GM21737 (cell line): ENCODE results near the gene GOLGA5.
"Not testable (repeated sequence)": the region's sequence is repeated elsewhere in the genome, so short reads cannot be mapped to it uniquely, and the experiment has no call there.

ENCODE experiments used
- ATAC-seq: cut with Tn5 transposase; IDR thresholded peaks from one replicate; pipeline ENCODE4 v1.9.1; 2021; ENCODE audit warnings: mild to moderate bottlenecking, moderate library complexity; ENCODE audit not compliant: unreplicated experiment

GOLGA5 gene, protein sequence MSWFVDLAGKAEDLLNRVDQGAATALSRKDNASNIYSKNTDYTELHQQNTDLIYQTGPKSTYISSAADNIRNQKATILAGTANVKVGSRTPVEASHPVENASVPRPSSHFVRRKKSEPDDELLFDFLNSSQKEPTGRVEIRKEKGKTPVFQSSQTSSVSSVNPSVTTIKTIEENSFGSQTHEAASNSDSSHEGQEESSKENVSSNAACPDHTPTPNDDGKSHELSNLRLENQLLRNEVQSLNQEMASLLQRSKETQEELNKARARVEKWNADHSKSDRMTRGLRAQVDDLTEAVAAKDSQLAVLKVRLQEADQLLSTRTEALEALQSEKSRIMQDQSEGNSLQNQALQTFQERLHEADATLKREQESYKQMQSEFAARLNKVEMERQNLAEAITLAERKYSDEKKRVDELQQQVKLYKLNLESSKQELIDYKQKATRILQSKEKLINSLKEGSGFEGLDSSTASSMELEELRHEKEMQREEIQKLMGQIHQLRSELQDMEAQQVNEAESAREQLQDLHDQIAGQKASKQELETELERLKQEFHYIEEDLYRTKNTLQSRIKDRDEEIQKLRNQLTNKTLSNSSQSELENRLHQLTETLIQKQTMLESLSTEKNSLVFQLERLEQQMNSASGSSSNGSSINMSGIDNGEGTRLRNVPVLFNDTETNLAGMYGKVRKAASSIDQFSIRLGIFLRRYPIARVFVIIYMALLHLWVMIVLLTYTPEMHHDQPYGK

DNA sequence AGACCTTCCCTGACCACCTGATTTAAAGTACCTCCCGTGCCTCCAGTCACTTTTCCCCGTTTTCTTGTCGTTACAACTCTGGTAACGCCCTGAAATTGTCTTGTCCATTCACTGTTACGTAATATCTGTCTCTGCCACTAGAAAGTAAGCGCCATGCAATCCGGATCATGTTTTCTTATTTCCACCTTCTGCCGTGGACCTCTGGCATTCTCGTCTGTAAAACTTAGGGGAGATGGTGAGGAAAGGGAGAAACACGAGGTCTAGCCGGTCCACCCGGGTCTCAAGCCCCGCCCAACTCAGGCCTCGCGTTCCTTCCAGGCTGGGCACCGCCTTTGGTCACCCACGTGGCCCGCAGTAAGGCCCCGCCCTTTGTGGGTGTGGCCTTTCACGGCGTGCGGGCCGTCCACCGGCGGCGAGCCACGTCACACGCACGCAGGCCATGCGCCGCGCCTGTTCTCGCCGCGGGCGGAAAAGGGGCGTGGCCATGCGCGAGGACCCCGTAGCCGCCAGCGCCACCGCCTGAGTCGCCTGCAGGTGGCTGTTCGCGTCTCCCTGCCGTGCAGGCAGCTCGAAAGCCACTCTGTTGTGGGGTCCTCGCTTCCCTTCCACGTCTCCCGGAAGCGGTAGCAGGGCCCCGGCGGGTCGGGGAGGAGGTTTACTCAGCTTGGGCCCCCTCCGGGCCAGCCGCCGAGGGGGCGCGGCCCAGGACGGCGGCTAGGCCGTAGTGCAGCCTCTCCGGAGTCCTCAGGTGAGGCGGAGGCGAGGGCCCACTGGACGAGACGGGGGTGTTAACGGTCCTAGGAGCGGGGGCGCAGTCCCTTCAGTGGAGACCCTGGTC lies at the start of gene GOLGA5:
Gene GOLGA5, plus strand, starts transcription at position 597 of the 838 bp plus-strand sequence. CDS start 3,133 bp downstream, outside the sequence.
- ATAC-seq = peak; percentile 94

DNA sequence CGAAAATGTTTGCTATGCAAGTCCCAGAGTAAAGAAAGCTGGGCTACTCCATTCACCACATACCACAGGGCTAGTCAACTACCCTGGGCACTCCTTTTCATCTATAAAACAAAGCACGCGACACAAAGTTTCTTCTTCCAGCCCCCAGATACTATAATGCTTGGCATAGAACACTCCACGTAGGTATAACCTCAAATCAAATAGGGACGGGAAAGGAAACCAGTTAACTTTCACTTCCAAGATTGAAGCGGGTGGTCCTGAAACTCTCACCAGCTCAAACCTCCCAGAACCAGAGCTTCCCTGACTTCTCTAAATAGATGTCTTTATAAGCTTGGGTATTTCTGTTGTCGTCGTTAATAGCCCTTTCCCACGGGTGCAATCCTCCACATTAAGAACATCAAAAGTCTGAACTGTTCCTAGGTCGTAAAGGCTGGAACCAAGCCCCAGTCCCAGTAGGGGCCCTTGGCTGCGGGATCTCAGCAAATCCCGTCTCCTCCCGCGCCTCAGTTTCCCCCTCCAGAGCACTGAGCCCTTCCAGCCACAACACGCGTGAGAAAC lies 46.3 kb upstream of the GOLGA5 start:
- no peak for ATAC-seq

DNA sequence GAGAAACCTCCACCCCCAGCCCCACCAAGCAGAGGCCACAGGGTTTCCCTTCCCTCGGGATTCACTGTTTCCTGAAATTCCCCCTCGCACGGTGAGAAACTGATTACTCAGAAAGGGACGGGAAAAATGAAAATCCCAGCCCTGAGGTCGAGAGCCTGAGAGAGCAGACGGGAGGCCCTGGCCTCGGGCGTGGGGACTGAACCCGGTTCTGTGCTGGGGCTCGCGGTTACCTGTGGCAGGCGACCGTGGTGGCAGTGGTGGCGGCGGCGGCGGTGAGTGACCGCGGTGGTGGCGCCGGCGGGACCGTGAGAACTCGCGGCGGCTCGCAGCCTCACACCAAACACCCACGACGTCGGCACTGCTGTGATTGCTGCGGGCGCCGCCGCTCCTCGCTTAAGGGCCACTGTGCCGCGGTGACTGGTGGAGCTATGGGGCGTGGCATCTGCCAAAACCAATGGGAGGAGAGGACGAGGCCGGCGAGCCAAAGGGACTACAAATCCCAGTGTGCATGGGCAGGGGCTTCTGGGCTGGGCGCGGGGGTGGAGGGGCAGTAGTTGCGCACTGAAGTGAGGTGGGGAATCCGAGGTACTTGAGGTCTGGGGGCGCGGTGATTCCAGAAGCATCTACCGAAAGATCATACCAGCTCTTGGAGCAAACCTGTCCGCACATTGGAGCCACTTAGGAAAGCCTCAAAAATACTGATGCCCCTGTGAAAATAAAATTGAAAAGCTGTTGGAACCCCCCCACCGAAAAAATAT lies 45.7 kb upstream of the GOLGA5 start, which contains the start of gene LGMN:
Gene LGMN, minus strand, starts transcription at position 369 of the 758 bp plus-strand sequence. CDS start 15,841 bp downstream, outside the sequence.
- peak; percentile 80 for ATAC-seq

DNA sequence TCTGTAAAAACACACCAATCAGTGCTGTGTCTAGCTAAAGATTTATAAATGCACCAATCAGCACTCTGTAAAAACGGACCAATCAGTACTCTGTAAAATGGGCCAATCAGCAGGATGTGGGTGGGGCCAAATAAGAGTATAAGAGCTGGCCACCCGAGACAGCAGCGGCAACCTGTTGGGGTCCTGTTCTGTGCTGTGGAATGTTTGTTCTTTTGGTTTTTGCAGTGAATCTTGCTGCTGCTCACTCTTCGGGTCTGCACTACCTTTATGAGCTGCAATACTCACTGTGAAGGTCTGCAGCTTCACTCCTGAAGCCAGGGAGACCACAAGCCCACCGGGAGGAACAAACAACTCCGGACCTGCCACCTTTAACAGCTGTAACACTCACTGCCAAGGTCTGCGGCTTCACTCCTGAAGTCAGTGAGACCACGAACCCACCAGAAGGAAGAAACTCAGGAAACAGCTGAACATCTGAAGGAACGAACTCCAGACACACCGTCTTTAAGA lies 43.8 kb upstream of the GOLGA5 start:
- ATAC-seq = not testable (repeated sequence)

DNA sequence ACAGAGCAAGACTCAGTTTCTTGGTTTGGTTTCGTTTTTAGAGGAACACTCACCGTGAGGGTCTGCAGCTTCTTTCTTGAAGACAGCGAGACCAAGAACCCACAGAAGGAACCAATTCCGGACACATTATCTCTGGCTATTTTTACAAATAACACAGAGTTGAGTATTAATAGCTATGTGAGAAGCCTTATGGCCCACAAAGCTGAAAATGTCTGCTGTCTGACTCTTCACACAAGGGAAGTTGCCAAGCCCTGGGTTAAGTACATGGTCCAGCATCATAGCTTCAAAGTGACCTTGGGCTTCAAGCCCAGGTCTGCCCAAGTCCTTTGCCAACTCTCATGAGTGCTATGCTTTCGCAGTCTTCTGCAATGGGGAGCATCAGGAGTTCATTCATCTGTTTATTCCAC lies 43.1 kb upstream of the GOLGA5 start:
- ATAC-seq = no peak

DNA sequence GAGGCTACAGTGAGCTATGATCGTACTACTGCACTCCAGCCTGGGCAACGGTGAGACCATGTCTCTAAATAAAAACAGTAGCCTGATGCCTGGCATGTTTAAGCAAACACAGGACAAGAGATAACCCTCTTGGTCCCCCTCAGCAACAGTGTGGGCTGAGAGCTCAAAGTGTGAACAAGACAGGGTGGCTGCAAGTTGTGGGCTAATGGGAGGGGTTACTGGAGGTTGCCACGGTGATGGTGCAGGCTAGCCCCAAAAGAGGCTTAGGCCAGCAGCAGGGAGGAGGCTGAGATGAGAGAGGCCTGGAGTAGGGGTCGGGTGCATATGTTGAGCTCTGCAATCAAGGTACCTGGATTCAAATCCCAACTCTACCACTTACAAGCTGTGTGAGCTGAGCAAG lies 42.3 kb upstream of the GOLGA5 start:
- no peak for ATAC-seq

DNA sequence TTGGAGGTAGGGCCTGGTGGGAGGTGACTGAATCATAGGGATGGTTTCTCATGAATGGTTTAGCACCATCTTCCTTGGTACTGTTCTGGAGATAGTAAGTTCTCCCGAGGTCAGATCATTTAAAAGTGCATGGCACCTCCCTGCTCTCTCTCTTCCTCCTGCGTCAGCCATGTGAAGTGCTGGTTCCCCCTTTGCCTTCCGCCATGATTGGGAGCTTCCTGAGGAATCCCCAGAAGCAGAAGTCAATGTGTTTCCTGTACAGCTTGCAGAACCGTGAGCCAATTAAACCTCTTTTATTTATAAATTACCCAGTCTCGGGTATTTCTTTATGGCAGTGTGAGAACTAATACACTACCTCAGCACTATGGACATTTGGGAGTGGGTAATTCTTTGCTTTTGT lies 40.9 kb upstream of the GOLGA5 start:
- ATAC-seq = no peak

DNA sequence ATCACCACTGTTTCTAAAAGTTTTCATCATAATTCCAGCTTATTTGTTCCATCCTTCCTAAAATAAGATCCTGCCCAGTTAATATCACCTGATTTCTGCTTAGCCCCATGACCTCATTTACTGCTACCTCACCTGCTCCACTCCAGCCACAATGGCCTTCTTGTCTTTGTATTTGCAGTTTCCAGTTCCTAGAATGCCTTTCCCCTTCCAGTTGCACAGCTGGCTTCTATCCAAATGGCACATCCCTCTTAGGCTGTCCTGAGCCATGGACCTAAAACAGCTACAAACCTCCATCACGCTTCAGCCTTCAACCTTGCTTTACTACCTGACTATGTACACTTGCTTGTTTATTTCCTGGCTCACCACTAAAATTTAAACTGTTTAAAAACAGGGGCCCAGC lies 39.1 kb upstream of the GOLGA5 start:
- no peak for ATAC-seq

DNA sequence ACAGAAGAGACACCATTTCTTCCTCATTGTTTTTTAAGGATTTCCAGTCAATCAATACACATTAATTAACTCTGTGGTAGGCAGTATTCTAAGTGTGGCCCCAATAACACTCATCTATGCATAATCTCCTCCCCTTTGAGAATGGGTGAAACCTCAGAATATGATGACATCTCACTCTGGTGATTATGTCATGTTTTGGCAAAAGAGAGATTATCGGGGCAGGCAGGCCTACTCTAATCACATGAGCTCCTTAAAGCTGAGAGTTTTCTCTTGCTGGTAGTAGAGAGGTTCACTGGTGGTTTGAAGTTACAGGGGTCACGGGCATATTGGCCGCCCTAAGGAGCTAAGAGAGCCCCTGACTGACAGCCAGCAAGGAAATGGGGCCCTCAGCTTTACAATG lies 38.6 kb upstream of the GOLGA5 start:
- ATAC-seq = no peak

DNA sequence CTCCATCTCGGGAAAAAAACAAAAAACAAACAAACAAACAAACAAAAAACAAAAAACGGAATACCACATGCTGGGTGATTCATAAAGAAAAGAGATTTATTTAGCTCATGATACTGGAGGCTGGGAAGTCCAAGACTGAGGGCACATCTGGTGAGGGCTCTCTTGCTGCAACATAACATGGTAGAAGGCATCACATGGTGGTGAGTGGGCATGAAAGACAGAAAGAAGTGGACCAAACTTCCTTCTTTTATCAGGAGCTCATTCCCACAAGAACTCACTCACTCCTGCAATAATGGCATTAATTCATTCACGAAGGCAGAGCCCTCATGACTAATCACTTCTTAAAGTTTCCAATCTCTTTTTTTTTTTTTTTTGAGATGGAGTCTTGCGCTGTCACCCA lies 37.7 kb upstream of the GOLGA5 start:
- ATAC-seq = no peak

DNA sequence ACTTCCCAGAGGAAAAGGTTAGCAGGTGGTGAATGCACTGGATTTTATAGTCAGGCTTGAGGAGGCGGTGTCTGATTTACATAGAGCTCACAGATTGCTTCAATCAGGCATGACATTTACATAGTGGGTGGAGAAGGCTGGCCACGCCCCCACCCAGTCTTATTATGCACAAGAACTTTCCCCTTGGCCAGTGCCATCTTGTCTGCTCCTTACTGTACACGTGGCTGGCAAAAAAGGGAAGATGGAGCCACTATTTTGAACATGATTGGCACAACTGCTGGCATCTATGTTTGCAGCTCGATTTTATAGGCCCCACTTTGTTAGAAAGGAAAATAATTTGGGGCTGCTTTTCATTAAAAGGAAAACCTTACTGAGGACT lies 34.8 kb upstream of the GOLGA5 start:
- ATAC-seq = no peak

DNA sequence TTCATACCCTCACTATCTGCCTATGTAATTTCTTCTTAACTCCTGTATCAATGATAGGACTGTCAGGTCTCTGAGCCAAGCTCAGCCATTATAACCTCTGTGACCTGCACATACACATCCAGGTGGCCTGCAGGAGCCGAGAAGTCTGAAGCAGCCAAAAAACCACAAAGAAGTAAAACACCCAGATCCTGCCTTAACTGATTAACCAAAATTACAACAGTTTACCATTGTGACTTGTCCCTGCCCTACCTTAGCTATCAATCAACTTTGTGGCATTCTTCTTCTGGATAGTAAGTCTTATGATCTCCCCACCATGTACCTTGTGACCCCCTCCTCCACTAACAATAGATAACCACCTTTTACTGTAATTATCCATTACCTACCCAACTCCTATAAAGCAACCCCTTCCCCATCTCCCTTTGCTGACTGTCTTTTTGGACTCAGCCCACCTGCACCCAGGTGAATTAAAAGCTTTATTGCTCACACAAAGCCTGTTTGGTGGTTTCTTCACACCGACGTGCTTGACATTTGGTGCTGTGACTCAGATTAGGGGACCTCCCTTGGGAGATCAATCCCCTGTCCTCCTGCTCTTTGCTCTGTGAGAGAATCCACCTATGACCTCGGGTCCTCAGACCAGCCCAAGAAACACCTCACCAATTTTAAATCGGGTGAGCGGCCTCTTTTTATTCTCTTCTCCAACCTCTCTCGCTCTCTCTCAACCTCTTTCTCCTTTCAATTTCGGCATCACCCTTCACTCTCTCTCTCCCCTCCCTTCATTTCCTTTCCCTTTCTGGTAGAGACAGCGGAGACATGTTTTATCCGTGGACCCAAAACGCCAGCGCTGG lies 34.2 kb upstream of the GOLGA5 start:
- ATAC-seq = no peak

DNA sequence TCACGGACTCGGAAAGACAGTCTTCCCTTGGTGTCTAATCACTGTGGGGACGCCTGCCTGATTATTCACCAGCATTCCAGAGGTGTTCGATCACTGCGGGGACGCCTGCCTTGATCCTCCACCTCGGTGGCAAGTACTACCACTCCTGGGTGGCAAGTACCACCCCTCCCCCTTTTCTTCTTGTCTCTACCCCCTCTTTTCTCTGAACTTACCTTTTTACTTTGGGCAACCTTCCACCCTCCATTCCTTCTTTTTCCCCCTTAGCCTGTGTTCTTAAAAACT lies 33.6 kb upstream of the GOLGA5 start:
- no peak for ATAC-seq

DNA sequence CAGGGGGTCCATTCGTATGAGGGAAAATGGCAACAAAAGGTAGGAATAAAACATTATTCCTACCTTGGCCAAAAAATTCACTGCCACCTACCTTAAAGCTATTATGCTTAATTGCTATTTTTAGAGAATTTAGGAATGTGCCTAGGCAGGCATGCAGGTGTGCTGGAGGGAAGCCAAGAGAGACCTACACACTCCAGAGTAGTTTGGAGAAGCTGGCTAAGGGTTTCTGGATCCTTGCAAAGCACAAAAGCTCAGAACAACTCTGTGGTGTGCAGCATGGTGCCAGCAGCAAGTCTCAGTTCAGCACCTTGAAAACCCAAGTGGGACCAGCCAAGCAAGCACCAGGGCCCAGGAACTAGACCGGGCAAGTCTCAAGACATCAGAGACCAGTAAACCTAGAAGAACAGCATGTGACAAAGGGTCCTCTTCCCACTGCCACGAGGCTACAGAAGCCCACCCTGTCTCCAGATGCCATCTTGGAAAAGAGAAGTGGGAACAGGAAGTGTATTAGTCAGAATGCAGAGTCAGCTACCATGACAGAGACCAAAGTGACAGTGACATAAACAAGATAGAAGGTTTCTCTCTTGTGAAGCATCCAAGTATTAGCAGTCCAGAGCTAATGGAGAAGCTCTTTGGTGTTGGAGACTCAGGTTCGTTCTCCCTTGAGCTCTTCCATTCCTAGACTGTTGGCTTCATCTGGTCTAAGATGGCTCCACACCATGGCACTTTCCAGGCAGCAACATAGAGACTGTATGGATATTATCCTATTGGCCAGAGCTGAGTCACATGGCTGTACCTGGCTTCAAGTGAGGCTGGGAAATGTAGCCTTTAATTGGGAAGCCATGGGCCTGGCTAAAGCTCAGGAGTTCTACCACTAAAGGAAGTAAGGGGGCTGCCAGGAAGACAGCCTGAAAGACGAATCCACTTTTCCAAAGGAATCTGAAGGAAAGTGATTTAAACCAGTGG lies 30.2 kb upstream of the GOLGA5 start:
- not testable (repeated sequence) for ATAC-seq

DNA sequence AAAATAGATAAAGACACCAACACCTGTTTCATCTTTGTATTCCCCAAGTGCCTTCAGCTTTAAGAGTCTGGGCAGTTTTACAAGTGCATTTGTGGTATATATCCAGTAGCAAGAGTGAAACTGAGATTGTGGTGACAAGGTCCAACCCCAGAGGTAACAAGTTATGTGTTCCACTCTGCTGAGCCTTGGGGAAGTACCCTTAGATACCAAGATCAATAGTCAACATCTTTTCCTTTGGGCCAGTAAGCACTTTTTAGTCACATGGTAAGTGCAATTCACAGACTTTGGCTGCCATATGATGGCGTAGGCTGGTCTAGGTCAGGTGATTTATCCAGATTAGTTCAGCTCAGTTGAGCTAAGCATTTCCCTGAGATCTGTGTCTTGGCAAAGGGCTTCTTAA lies 25.9 kb upstream of the GOLGA5 start:
- ATAC-seq = peak; percentile 95

DNA sequence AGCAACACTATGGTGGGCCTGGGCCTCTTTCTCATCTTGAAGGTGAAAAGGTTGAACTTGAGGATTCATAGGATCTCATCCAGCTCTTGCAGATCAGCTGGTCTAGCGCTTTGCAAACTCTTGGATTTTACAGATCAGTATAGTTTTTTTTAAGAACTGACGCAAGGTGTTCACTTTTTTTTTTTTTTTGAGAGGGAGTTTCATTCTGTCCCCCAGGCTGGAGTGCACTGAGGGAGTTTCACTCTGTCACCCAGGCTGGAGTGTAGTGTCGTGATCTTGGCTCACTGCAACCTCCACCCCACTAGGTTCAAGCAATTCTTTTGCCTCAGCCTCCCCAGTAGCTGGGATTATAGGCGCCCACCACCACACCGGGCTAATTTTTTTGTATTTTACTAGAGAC lies 25.3 kb upstream of the GOLGA5 start:
- no peak for ATAC-seq

DNA sequence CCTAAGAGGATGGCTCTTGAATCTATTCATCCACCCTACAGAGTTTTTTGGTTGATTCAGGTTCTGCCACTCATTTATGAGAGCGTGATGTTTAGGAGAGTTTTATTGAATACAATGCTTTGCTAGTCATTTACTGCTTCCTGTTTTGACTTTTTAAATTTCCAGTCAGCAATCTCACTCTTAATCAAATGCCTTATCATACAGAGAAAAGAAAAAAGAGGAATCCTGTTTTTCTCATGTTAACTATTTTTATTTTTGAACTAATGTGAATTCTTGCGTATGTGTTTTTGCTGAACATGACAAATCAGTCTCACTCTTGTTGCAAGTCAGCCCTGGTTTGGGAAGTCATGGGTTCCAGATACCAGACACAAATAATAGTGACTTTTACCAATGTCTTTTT lies 23.6 kb upstream of the GOLGA5 start:
- ATAC-seq = no peak

DNA sequence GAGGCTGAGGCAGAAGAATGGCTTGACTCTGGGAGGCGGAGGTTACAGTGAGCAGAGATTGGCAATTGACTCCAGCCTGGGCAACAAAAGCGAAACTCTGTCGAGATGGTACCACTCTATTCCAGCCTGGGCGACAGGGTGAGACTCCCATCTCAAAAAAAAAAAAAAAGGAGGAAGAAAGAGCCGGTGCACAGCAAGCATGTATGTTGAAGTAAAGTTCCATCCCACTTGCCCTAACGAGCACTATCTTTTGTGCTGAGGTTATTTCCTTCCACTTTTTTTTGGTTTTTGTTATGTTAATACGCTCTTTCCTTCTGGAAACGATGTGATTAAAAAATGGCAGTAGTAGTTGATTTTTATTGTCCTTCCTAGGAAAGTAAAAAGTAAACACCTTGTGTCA lies 19.5 kb upstream of the GOLGA5 start:
- ATAC-seq = no peak
